HTR-8/SVneo (cell line): ENCODE measurements around the gene RGPD3.
"Not testable (repeated sequence)": the region's sequence is repeated elsewhere in the genome, so short reads cannot be mapped to it uniquely, and the experiment has no call there.

ENCODE experiments used
- DNase-seq: peaks from one replicate; pipeline ENCODE4 v3.0.0; 2011; ENCODE audit warnings: low spot score, mixed read lengths; ENCODE audit not compliant: insufficient read length
- FAIRE-seq: peaks from 2 replicates; lab custom pipeline; 2011; peaks lifted over from hg19 to GRCh38; lab: Jason Lieb, UNC

Gene RGPD3

DNA sequence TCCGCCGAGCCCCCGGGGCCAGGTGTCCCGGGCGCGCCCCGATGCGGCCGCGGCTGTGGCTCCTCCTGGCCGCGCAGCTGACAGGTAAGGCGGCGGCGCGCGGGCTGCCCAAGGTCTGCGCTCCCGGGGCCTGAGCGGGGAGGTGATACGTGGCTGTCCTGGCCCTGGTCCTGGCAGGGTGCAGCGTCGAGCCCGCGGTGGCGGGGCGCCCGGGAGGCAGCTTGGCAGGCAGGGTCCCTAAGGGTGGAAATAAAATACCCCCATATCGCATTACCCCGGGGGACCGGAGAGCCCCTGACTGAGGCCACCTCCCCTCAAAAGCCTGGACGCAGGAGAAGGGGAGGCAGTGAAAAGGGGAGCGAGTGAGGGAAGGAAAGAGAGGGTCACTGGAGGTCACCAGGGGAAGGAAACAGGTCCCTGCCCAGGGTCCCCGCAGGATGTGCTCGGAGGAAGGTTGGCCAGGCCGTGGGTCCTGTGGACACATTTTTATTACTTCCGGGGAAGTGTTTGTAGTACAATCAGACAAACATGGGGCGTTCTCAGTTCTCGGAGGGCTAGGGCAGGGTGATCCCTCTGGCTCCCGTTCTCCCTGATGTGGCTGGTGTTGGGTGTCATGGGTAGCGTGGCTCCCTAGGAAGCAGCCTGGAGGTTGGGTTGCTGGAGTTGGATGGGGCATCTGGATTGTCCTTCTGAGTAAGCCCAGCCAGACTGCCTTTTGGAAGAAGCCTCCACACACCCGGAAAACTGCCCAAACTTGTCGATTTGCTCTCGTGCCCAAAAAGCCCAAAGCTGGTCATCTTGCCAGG, 19.4 kb upstream of the RGPD3 start:
- not testable (repeated sequence) for FAIRE-seq, DNase-seq

DNA sequence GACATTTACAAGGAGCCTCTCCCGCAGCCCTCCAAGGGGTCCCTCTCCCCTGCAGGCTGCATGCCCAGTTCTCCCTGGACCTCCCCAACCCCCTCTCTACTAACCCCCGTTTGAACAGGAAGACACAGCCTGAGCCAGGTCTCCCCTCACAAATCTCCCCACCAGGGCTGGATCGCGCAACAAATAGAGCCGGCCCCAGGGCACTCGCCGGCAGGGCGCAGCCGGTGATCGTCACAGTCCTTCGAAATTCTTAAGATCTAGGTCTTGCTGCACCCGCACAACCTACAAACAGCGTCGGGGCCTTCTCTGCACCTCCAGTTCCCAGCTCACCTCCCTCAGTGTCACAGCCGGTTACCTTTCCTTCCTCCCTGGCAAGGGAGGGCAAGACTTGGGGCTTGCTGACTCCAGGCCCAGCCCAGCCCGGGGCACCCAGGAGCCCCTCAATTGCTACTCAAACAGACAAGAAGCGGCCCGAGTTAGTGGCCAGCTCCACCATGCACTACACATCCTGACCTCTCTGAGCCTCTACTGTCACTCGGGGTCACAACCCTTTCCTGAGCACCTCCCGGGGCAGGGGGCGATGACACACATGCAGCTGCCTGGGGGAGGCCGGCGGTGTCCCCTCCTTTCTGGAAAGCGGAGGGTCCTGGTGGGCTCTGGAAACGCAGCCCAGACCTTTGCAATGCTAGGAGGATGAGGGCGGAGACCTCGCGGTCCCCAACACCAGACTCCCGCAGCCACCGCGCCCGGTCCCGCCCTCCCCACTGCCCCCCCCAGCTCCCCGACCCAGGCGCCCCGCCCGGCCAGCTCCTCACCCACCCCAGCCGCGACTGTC, 18.6 kb upstream of the RGPD3 start, which contains the start of gene CD8B2:
CD8B2 (plus strand) TSS at position 814 of the 835 bp plus-strand sequence. CDS start 63 bp downstream, outside the sequence.
- FAIRE-seq, DNase-seq: not testable (repeated sequence)

DNA sequence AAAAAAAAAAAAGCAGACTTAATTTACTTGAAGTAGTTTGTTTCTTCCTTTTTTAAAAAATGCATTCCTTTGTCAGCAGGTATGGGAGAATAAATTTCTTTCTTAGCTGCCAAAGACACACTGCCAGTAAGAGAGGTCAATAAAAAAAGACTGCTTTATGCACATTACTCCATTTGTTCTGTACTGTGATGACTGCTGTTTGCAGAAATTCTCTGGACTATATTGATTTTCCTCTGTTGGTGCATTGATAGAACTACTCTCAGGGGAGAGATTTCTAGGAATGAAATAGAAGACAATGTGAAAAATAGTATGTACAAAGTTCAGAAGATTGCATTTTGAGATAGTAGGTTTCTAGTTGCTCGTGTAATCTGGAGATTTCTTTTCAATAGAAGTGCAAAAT, 11.3 kb upstream of the RGPD3 start:
- DNase-seq, FAIRE-seq: not testable (repeated sequence)

DNA sequence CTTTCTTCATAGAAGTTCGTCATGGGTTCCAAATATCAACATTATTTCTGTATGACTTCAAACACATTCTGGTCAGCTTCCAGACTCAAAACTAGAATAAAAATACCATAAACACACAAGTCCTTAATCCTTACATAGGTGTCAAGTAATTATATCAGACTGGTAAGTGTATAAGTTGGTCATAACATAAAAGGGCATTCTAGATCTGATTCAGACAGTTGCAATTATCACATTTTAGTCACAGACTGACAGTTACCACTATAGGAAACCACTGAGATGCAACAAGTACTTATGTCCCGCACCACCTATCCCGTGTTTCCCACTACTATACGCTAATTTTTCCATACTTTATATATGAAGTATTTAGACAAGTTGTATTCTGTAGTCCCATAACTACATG, 9.4 kb upstream of the RGPD3 start:
- not testable (repeated sequence) for DNase-seq, FAIRE-seq

DNA sequence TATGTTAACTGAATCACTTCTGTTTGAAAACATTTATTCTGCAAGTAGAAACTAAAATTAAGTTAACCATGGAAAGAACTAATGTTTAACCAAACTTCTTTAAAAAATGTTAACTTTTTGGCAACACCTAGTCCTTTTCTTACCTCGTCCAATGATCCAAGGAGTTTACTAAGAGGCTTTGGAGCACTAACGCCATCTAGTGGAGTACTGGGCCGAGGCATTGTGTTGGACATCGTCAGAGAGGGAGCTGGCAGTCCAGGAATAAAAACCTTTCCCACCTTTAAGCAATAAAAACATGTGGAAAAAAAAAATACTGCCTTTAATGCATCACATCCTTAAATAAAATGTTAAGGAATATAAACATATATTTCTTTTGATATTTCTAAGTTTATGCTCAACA, 2.4 kb upstream of the RGPD3 start:
- not testable (repeated sequence) for FAIRE-seq, DNase-seq

DNA sequence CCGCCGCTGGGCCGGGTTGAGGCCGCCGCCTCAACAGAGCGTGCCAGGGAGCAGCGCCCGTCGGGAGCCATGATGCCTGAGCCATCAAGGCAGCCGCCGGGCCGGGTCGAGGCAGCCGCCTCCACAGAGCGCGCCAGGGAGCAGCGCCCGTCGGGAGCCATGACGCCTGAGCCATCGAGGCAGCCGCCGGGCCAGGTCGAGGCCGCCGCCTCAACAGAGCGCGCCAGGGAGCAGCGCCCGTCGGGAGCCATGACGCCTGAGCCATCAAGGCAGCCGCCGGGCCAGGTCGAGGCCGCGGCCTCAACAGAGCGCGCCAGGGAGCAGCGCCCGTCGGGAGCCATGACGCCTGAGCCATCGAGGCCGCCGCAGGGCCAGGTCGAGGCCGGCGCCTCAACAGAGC, 697 bp downstream of the RGPD3 start:
- DNase-seq, FAIRE-seq: not testable (repeated sequence)

DNA sequence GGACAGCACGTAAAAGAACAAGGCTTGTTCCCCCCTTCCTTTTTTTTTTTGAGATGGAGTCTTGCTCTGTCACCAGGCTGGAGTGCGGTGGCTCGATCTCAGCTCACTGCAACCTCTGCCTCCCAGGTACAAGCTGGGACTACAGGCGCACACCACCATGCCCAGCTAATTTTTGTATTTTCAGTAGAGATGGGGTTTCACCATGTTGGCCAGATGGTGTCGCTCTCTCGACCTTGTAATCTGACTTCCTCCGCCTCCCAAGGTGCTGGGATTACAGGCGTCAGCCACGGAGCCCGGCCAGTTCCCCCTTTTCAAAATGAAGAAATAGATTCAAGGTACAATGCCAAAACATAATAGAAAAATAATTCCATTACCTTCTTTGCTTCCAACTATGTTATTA, 6.3 kb downstream of the RGPD3 start:
- not testable (repeated sequence) for DNase-seq, FAIRE-seq

DNA sequence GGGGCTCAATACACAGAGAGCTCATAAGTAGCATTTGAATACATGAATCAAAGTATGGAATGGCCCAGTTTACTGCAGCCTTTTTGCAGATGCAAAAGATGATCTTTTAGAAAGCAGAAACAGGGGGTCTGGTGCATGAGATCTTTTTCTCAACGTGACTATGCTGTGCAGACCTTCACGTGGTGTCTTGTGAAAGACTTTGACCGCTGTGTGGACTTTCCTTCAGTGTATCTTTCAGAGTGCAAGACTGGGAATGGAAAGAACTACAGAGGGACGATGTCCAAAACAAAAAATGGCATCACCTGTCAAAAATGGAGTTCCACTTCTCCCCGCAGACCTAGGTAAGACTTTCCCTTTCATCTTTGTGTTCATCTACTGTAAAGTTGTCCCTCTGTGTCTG, 77.5 kb downstream of the RGPD3 start:
- not testable (repeated sequence) for FAIRE-seq, DNase-seq

DNA sequence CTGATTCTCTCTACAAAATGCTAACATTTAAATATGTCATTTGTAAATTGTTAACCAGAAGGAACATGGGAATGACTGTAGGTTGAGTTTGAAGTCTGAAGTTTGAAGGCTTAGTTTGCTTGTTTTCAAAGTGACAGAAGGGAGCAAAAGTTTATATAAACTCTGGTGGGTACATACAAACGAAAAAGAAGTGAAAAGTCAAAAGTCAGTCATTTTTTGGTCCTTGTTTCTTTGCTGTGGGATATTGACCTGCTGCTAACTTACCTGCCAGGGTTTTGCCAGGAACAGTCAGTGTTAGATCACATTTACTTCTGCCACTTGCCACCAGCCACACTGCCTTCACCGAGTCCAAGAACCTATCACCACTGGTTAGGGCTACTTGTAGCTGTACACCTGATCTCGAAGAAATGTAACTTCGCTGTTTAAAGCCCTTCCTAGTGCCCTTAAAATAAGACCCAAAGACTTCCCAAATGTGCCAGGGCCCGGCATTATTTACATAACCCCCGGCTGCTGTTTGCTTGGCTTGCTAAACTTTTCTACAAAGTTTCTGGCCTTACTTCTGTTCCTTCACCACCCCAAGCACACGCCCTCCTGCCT, 79.3 kb downstream of the RGPD3 start:
- FAIRE-seq, DNase-seq: not testable (repeated sequence)

DNA sequence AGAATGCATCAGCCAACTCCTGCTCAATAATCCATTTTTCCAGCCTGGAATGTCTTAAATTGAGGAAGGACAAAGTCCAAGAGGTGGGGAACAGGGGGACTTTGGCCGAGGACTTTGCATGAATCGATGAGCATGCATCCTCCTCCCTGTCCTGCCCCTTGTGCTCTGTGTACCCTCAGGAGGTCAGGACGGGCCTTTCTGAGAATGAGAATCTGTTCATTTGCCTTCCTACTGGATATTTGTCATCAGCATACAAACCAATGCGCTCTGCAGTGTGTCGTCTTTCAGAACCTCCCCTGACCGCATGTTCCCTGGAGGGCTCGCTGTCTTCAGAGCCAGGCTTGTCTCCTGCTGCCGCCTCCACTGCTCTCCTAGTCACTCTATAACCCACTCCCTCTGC, 83.7 kb downstream of the RGPD3 start:
- not testable (repeated sequence) for DNase-seq, FAIRE-seq

DNA sequence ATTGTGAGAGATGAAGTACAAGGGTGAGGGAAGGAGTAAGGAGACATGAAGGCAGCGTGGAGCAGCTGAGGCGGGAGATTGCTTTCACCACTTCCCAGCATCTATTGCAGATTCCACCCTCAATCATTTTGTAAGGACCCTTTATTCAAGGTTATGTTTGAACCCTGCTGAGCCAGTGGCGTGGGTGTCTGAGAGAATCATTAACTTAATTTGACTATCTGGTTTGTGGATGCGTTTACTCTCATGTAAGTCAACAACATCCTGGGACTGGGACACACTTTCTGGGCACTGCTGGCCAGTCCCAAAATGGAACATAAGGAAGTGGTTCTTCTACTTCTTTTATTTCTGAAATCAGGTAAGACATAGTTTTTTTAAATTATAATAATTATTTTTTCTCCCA, 86.3 kb downstream of the RGPD3 start:
- not testable (repeated sequence) for FAIRE-seq

DNA sequence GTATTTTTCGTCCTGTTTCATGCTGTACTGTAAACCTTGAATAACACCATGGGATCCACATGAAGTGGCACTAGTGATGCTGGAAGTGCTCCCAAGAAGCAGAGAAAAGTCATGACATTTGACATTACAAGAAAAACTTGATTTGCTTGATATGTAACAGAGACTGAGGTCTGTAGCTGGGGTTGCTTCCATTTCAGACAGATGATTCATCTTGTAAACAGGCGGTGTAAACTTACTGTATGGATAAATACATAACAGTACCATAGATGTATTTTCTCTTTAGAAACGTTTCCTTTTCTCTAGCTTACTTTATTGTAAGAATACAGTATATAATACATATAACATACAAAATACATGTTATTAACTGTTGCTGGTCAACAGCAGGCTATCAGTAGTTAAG, 88.6 kb downstream of the RGPD3 start:
- not testable (repeated sequence) for FAIRE-seq, DNase-seq

More for the DNA sequence above, 86.3 kb downstream of the RGPD3 start:
- DNase-seq, result not testable (repeated sequence)

DNA sequence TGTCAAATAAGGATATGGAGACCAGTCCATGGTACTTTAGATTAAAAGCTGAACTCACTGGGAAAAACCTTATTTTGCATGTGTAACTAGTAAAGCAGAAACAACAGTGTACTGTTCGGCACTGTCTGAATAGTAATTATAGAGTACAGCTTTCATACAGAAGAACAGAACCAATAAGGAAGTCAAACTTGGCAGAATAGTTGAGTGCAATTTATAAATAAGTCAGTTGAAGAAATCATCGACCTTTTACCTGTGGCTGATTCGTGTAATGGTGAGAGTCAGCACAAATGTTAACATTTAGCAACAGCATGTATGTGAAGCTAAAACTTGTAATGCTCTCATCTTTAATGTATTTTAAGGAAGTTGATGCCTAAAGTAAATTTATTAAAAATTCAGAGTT, 99.0 kb downstream of the RGPD3 start:
- FAIRE-seq, result not testable (repeated sequence)

DNA sequence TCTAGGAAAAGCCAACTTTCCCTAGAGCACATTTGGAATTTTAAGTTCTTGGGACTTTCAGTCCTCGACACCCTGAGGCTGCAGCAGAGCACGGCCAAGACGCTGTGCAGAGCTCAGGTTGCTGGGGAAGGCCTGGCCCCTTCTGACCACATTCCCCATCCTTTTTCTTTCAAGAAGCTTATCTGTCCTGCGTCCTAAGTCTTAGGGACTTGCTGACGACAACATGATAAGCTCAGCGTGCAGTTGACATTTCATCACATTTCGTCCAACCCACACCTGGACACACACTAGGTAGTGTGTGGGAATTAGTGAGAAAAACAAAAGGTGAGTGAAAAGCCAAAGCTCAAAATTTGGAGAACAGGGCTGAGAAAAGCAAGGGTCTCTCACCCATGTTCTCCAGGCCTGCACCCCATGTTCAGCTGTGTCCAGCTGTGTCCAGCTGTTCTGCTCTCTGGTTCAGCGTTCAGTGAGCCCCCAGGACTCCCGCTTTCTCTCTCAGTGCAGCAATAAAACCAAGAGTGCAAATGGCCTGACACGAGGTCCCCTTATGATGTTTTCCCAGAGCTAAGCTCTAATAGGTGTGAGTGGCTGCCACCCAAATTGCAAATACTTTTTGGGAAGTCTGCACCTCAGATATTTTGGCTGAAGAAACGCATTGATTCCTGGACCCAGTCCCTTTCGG, 101.9 kb downstream of the RGPD3 start:
- no peak for FAIRE-seq
- no peak for DNase-seq

More for the DNA sequence above, 99.0 kb downstream of the RGPD3 start:
- DNase-seq, result not testable (repeated sequence)

DNA sequence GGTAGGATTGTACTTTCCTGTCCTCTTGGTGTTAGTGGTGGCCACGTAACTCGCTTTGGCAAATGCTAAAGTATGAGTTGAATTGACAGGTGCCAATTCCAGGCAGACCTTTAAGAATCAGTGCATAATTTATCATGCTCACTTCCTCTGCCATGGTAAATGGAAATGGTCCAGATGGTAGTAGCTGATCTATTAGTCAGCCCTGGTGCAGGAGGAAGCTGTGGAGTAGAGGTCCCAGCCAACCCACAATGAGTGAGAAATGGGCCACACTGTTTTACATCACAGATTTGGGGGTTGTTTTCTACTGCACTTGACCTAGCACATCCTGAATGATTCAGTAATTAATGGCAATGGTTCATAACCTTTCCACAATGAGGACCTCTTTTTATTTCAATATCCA, 104.4 kb downstream of the RGPD3 start:
- no peak for DNase-seq
- FAIRE-seq, result no peak

DNA sequence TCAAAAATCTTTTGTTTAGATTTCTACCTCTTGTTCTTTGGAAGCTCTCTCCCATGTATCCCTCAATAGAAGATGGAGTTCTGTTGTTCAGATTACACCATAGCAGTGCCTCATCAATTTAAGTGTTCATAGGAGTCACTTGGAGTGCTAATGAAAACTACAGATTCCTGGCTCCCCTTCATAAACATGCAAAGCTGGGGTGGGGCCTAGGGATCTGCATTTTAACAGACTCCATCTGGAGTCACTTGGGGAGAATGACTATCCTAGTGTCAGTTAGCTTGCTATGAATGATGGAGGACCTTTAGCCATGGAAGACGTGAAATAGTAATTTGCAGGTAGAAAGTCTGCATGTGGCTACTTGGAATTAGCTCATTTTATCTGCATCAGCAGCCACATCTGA, 105.4 kb downstream of the RGPD3 start:
- no peak for DNase-seq
- no peak for FAIRE-seq

DNA sequence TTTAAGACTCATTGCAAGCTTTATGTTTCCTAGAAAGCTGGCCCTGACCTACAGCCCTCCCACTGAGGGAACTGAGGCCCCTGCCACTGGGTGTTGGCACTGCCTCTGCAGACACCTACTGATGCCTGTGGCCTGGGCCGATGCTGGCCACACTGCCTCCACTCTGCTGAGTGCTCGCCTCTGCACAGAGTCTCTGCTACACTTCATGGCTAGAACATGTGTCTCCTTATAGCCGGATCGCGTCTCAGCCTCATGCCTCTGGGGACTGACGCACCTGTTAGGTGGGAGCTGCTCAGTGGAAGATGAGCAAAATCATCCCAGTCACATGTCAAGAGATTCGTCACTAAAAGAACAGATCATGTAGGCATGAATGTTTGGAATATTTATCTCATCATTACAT, 108.7 kb downstream of the RGPD3 start:
- no peak for FAIRE-seq
- DNase-seq, result no peak

DNA sequence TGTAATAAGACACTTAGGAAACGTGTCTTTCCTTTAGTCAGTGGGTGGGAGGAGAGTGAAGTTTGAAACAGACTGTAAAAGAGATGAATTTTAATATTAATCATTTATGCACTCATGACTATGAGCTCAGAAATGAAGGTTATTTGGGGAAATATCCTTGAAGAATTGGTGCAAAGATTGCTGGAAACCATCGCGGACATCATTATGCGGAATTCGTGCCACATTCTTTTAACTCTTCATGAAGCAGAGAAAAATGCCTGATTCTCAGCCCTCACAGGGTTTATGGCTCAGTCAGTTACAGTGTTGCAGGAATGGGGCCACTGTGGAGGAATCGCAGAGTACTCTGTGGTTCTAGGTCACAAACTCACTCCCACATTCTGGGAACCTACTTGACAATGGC, 109.7 kb downstream of the RGPD3 start:
- no peak for DNase-seq
- no peak for FAIRE-seq

DNA sequence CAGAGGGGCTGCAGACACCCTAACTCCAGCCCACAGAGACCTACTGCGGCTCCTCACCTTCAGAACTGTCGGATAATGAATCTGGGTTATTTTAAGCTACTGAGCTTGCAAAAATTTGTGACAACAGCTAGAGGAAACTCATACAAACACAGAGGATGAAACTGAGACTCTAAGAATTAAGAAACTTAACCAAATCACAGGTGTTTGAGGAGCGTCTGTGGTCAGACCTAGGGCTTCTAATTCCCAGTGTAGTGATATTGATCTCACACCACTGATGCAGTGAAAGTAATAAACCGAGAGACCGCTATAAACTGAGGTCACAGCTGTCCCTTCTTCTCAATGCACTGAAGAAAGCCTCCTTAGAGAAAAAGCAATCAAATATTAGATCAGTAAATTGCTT, 110.1 kb downstream of the RGPD3 start:
- no peak for FAIRE-seq
- no peak for DNase-seq

DNA sequence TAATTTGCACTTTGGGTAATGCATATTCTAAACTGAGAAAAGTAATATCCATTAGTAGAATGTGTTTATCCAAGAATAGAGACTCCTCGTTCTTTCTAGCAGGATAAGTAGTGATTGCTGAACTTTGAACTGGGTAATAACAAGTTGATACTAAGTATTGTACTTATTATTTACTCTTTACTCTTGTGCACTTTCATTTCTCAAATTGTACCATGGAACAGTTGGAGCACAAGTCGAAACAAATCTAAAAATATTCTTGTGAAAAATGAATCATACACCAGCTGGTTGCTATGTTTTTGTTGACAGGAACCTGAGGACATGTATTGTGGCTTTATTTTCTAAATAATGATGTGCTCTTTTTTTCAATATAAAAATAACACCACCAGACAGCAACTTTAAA, 111.9 kb downstream of the RGPD3 start:
- DNase-seq, result no peak
- FAIRE-seq, result no peak
